ENCODE data around the gene CNNM3. TPM values are rescaled to one million over a fixed set of nuclear protein-coding genes. Genes with fewer than 3 reads are reported as not detected.
A peak's percentile ranks its signal among the peaks of the same experiment; 100 is the strongest.

CNNM3 gene
- total RNA-seq, 1 experiment from 2014 or later: 13.8 TPM

GRCh38 chr2:96837575-96837974, 21.5 kb downstream of the CNNM3 start:
- Histone ChIP-seq H3K36me3 (replicated peaks; ENCODE audit: control insufficient read depth, insufficient read depth, low read length) (peaks cover 2% of the 10 kb centered on the region), H3K4me3 (ENCODE audit: insufficient read depth, low read depth, low read length) (no peak overlapping the region), H3K27me3 (ENCODE audit: control insufficient read depth, insufficient read depth, low read length) (no peaks in the 10 kb centered on the region)
- no peak for DNase-seq

GRCh38 chr2:96838345-96839292, 22.6 kb downstream of the CNNM3 start:
- H3K36me3 ChIP-seq (replicated peaks; ENCODE audit: control insufficient read depth, insufficient read depth, low read length): peaks cover 2% of the 10 kb centered on the region
- no peak for DNase-seq
- no peak overlapping the region for H3K4me3 ChIP-seq (ENCODE audit: insufficient read depth, low read depth, low read length)
- no peaks in the 10 kb centered on the region for H3K27me3 ChIP-seq (ENCODE audit: control insufficient read depth, insufficient read depth, low read length)

GRCh38 chr2:96839293-96839874, 23.3 kb downstream of the CNNM3 start:
- DNase-seq: peak; percentile 67
- H3K27me3 ChIP-seq (ENCODE audit: control insufficient read depth, insufficient read depth, low read length): no peaks in the 10 kb centered on the region
- no peak overlapping the region for H3K4me3 ChIP-seq (ENCODE audit: insufficient read depth, low read depth, low read length)
- peaks cover 2% of the 10 kb centered on the region for H3K36me3 ChIP-seq (replicated peaks; ENCODE audit: control insufficient read depth, insufficient read depth, low read length)

- no peak for DNase-seq
- Histone ChIP-seq H3K4me3 (ENCODE audit: insufficient read depth, low read depth, low read length) (no peak overlapping the region), H3K36me3 (replicated peaks; ENCODE audit: control insufficient read depth, insufficient read depth, low read length) (no peaks in the 10 kb centered on the region; the same call in none of the 2 replicates), H3K27me3 (ENCODE audit: control insufficient read depth, insufficient read depth, low read length) (no peaks in the 10 kb centered on the region)
Observed at GRCh38 chr2:96839875-96840850, 24.1 kb downstream of the CNNM3 start.

- H3K27me3 ChIP-seq (ENCODE audit: control insufficient read depth, insufficient read depth, low read length): no peaks in the 10 kb centered on the region
- DNase-seq: no peak
- no peak overlapping the region for H3K4me3 ChIP-seq (ENCODE audit: insufficient read depth, low read depth, low read length)
- H3K36me3 ChIP-seq (replicated peaks; ENCODE audit: control insufficient read depth, insufficient read depth, low read length): peaks cover 2% of the 10 kb centered on the region
Observed at GRCh38 chr2:96841701-96842495, 25.8 kb downstream of the CNNM3 start.

- no peaks in the 10 kb centered on the region for H3K27me3 ChIP-seq (ENCODE audit: control insufficient read depth, insufficient read depth, low read length)
- no peak overlapping the region for H3K4me3 ChIP-seq (ENCODE audit: insufficient read depth, low read depth, low read length)
- no peak for DNase-seq
- H3K36me3 ChIP-seq (replicated peaks; ENCODE audit: control insufficient read depth, insufficient read depth, low read length): peaks cover 2% of the 10 kb centered on the region; the same call in 1 of the 2 replicates
Observed at GRCh38 chr2:96842600-96842999, 26.5 kb downstream of the CNNM3 start.

GRCh38 chr2:96843538-96844268, 27.6 kb downstream of the CNNM3 start, which contains the start of gene ANKRD23:
Gene ANKRD23 (minus strand): TSS chr2:96844021. CDS start chr2:96843992, 29 bp downstream.
- H3K4me3 ChIP-seq (ENCODE audit: insufficient read depth, low read depth, low read length): no peak within 1 kb of the TSS
- peak; percentile 28 for DNase-seq
- H3K36me3 ChIP-seq (replicated peaks; ENCODE audit: control insufficient read depth, insufficient read depth, low read length): peaks cover 4% of the 10 kb centered on the region
- H3K27me3 ChIP-seq (ENCODE audit: control insufficient read depth, insufficient read depth, low read length): no peaks in the 10 kb centered on the region

GRCh38 chr2:96844405-96844808, 28.3 kb downstream of the CNNM3 start:
- peak; percentile 57 for DNase-seq
- H3K36me3 ChIP-seq (replicated peaks; ENCODE audit: control insufficient read depth, insufficient read depth, low read length): peaks cover 5% of the 10 kb centered on the region
- no peaks in the 10 kb centered on the region for H3K27me3 ChIP-seq (ENCODE audit: control insufficient read depth, insufficient read depth, low read length)
- H3K4me3 ChIP-seq (ENCODE audit: insufficient read depth, low read depth, low read length): no peak overlapping the region

- H3K4me3 ChIP-seq (ENCODE audit: insufficient read depth, low read depth, low read length): no peak overlapping the region
- peaks cover 11% of the 10 kb centered on the region for H3K36me3 ChIP-seq (replicated peaks; ENCODE audit: control insufficient read depth, insufficient read depth, low read length)
- no peak for DNase-seq
- no peaks in the 10 kb centered on the region for H3K27me3 ChIP-seq (ENCODE audit: control insufficient read depth, insufficient read depth, low read length)
Observed at GRCh38 chr2:96846825-96847224, 30.8 kb downstream of the CNNM3 start.

GRCh38 chr2:96847586-96847985, 31.5 kb downstream of the CNNM3 start:
- no peak overlapping the region for H3K4me3 ChIP-seq (ENCODE audit: insufficient read depth, low read depth, low read length)
- H3K27me3 ChIP-seq (ENCODE audit: control insufficient read depth, insufficient read depth, low read length): no peaks in the 10 kb centered on the region
- DNase-seq: peak; percentile 31

GRCh38 chr2:96848264-96848663, 32.2 kb downstream of the CNNM3 start:
- H3K27me3 ChIP-seq (ENCODE audit: control insufficient read depth, insufficient read depth, low read length): no peaks in the 10 kb centered on the region
- DNase-seq: peak; percentile 39
- peaks cover 11% of the 10 kb centered on the region for H3K36me3 ChIP-seq (replicated peaks; ENCODE audit: control insufficient read depth, insufficient read depth, low read length)
- no peak overlapping the region for H3K4me3 ChIP-seq (ENCODE audit: insufficient read depth, low read depth, low read length)

More at GRCh38 chr2:96847586-96847985, 31.5 kb downstream of the CNNM3 start:
- H3K36me3 ChIP-seq (replicated peaks; ENCODE audit: control insufficient read depth, insufficient read depth, low read length): peaks cover 11% of the 10 kb centered on the region

GRCh38 chr2:96852667-96853066, 36.6 kb downstream of the CNNM3 start:
- peaks cover 12% of the 10 kb centered on the region for H3K36me3 ChIP-seq (replicated peaks; ENCODE audit: control insufficient read depth, insufficient read depth, low read length)
- no peak overlapping the region for H3K4me3 ChIP-seq (ENCODE audit: insufficient read depth, low read depth, low read length)
- no peak for DNase-seq
- H3K27me3 ChIP-seq (ENCODE audit: control insufficient read depth, insufficient read depth, low read length): no peaks in the 10 kb centered on the region

GRCh38 chr2:96853321-96853720, 37.3 kb downstream of the CNNM3 start:
- no peak overlapping the region for H3K4me3 ChIP-seq (ENCODE audit: insufficient read depth, low read depth, low read length)
- H3K36me3 ChIP-seq (replicated peaks; ENCODE audit: control insufficient read depth, insufficient read depth, low read length): peaks cover 10% of the 10 kb centered on the region
- DNase-seq: no peak
- H3K27me3 ChIP-seq (ENCODE audit: control insufficient read depth, insufficient read depth, low read length): no peaks in the 10 kb centered on the region

Data from H7 (cell line).